ENCODE results near the gene CLIP2.
"Not testable (repeated sequence)": the region's sequence is repeated elsewhere in the genome, so short reads cannot be mapped to it uniquely, and the experiment has no call there.

The CLIP2 gene

DNA sequence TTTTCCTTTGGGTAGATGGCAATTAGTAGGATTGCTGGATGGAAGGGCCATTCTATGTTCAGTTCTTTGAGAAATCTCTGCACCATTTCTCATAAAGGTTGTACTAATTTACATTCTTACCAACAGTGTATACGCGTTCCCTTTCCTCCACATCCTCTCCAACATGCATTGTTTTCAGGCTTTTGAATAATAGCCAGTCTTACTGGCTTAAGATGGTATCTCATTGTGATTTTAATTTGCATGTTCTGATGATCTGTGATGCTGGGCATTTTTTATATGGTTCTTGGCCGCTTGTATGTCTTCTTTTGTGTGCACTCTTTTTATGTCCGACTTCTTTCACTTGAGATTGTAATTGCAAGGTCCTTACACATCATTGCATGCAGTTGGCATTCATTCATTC, 11.7 kb downstream of the CLIP2 start:
- DNase-seq: no peak

DNA sequence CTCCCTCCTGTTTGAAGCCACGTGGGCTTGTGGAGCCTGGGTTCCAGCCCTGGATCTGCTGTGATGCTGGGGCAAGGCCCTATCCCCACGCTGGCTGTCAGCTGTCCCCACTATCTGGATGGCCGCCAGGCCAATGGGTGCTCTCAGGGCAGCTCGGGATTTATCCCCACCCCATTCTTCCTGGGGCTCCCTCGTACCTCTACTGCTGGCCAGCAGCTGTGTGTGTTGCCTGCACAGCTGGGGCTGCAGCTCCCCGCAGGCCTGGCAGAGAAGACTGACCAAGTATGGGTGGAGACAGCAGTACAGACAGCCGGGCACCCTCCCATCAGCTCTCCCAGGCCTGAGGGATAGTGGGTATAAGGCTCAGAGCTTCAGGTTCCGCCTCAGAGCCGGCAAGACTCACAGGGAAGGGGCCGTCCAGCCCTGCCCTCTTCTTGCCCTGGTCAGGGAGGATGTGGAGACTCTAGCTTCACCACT, 13.6 kb downstream of the CLIP2 start:
- DNase-seq: no peak

DNA sequence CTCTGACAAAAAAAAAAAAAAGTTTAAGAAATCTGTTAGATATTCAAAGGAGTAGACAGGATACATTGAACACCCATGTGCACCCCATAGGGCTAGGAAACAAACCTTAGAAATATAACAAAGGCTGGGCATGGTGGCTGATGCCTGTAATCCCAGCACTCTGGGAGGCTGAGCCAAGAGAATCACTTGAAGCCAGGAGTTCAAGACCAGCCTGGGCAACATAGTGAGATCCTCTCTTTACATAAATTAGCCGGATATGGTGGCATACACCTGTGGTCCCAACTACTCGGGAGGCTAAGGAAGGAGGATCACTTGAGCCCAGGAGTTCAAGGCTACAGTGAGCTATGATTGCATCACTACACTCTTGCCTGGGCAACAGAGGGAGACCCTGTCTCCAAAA, 15.3 kb downstream of the CLIP2 start:
- DNase-seq: no peak

DNA sequence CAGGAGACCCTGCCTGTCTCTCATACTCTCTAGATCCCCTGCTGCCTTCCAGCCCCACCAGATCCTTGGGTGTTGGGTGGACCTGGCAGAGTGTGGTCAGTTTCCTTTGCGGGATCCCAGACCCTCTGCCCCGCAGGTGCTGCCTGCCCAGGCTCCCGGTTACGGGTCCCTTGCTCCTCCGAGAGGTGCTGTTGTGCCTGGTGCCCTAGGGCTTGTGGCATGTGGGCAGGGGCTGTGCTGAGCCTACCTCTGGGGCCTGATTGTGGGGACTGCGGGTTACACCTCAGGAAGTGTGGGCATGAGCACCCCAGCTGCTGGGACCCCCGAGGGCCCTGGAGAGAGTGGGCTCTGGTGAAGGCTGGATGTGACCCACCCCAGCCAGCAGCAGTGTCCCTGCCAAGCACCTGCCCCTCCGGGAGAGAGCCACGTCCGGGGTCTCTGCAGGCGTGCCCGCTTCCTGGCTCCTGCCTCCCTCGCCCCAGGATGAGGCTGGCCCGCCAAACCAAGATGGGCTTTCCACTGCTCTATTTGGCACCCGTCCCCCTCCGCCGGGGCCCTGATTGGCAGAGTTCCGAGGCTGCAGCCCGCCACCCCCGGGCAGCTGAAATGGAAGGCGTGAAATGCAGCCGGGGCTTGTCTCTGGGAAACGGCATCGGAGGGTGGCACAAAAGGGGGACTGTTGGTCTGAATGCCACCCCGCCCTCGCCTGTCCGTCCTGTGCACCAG, 17.0 kb downstream of the CLIP2 start:
- DNase-seq: no peak

DNA sequence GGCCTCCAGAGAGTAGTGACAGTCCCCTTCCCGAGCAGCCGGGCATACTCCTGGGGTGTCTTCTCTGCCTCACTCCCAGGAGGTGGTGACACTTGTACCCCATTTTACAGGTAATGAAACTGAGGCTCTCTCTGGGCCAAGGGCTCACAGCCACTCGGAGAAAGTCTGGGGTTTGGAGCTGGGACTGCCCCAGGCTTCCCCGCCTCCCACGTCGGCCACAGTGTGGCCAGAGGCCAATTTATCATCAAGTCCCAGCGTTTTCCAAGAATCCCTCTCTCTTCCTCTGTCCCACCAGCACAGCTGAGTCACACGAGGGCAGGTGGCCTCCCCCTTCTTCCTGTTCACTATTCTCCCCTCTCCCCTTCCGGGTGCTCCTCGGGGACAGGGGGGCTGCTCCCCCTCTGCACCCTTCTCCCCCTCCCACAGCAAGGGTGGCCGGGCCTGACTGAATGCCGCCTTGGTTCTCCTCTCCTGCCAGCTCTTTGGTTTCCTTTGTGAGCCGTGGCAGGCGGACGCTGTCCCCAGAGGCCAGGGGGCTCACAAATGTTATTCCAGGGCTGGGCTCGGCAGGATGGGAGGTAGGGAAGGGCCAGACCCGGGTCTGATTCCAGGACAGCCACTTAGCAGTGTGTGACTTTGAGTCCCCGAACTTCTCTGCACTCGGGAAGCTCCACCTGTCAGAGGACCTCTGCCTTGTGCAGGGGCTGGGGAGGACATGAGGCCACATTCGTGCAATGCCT, 17.7 kb downstream of the CLIP2 start:
- DNase-seq: peak; percentile 78 to 85 (median 82)

DNA sequence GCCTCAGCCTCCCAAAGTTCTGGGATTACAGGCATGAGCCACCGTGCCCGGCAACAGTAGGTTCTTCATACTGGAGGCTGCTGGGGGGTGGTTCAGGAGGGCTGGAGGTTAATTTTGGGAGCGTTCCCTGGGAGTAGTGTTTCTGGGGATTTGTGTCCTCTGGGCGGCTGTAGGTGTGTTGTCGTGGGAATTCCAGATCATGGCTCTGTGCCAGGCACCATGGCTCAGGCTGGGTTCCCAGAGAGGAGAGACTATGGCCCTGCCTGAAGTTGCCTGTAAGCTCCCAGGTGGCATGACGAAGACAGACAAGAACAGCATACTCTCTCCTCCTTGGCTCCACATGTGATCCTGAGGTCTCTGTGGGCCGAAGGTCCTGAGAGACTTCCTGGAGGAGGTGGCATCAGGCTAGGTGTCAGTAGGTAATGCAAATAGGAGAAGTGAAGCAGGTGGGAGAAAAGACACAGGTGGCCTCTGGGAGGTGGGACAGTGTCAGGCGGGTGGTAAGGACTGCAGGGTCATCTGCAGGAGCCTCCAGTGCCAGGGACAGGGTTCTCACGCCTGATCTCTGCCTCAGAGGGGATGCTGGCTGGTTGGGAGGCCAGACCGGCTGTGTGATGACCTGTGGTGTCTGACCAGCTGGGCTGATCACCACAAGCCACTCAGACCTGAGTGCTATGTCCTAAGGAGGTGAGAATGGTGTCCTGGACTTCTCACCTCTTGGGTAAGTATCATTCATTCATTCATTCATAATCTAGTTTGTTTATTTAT, 18.7 kb downstream of the CLIP2 start:
- no peak for DNase-seq

DNA sequence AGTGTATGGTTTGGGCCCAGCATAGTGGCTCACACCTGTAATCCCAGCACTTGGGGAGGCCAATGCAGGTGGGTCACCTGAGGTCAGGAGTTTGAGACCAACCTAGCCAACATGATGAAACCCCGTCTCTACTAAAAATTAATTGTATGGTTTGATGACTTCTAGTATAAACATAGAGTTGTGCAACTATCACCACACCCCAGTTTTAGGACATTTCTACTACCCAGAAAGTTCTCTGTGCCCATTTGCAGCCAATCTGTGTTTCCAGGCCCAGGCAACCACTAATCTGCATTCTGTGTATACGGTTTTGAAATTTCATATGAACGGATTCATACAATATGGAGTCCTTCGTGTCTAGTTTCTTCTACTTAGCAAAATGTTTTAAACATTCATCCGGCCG, 20.0 kb downstream of the CLIP2 start:
- DNase-seq: no peak

DNA sequence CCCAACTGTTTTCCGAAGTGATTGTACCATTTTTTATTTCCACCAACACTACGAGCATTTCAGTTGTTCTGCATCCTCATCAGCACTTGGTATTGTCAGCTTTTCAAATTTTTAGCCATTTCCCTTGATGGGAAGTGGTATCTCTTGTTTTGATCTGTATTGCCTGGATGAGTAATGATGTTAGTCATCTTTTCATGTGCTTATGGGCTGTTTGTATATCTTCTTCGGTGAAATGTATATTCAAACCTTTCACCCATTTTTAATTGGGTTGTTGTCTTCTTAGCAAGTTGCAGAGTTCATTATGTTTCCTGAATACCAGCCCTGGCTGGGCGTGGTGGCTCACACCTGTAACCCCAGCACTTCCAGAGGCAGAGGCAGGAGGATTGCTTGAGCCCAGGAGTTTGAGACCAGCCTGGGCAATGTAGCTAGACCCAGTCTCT, 22.1 kb downstream of the CLIP2 start:
- DNase-seq: peak; percentile 37 to 71 (median 66)

DNA sequence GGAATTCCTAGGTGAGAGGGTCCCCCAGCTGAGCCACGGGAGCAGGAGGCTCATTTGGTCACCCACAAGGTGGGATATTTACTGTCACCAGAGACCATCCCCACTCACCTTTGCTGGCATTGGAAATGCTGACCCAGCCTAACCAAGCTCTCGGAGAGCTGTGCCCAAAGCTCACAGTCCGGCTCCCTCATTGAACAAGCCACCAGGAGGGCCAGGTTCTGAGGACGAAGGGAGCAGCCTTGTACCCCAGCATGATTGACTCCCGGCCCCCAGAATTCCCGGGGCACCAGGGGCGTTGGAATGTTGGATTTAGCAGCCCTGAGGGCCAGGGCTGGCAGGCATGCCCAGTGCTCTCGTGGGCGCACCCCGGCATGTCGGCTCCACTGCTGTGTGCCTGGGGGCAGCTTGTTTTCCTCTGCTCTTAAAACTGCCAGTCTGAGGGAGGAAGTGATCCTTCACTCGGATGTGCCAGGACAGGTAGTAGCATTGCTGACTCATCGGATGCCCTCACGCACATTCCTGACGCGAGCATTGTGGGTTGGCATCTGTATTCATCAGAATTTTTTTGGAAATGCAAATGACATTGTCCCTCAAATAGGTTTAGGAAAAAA, 23.3 kb downstream of the CLIP2 start:
- no peak for DNase-seq

DNA sequence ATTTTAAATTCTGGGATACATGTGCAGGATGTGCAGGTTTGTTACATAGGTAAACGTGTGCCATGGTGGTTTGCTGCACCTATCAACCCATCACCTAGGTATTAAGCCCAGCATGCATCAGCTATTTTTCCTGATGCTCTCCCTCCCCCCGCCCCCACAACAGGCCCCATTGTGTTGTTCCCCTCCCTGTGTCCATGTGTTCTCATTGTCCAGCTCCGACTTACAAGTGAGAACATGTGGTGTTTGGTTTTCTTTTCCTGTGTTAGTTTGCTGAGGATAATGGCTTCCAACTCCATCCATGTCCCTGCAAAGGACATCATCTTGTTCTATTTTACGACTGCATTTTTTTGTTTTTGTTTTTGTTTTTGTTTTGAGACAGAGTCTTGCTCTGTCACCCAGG, 26.7 kb downstream of the CLIP2 start:
- not testable (repeated sequence) for DNase-seq

DNA sequence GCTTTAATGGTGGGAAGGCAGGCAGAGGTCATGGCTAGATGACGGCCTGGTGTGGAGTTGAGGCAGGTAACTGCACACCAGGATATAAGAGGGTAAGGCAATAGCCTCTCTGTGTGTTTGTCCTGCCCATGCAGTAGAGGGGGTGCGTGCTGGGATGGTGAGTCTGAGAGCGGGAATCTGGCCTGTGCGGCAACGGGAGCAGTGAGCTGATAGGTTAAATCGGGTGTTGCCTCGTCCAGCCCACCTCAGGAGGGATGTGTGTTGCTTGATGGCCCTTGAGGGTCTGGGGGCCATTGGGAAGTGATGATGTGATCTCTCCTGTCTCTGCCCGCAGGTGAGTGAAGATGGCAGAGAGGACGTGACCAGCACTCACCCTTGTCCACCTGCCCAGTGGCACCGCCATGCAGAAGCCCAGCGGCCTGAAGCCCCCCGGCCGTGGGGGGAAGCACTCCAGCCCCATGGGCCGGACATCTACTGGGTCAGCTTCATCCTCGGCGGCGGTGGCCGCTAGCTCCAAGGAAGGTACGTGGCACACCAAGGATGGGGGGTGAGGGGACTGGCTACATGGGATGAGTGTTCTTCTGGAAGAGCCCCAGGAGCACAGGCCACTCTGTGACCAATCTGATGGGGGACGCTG, 28.1 kb downstream of the CLIP2 start:
- DNase-seq: no peak

DNA sequence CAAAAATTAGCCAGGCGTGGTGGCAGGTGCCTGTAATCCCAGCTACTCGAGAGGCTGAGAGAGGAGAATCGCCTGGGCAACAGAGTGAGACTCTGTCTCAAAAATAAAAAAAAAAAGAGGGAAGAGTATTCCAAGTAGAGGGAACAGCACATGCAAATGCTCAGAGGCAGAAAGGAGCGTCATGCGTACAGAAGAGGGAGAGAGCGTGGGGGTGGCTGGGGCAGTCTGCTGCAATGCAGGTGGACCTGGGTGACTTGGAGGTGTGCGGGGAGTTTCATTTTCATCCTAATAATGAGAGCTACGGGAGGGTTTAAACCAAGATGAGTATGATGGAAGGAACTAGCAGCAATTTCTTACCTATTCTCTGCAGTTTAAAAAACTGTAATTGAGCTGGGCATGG, 28.8 kb downstream of the CLIP2 start:
- no peak for DNase-seq

DNA sequence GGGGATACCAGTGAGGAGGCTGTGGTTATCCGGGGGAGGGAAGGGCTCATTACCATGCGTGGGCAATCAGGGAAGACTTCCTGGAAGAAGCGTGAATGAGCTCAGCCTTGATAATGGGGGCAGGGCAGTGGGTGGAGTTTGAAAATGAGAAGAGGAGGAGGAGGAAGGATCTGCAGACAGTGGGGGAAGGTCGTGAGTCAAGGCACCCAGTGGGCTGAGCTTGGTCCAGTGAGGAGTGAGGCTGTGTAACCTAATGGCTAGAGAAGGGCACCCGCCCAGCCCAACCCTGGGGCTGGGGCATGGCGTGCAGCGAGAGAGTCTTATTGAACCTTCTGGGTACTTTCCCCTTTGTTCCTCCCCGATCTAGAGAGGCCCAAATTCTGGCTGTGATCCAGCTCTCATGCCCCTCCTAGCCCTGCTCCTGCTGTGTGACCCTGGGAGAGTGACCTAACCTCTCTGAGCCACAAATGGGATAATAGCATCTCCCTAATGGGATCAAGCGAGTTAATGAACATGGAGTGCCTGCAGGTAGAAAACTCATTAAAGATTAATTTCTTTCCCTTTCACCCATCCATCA, 31.5 kb downstream of the CLIP2 start:
- peak; percentile 50 to 63 (median 57) for DNase-seq

DNA sequence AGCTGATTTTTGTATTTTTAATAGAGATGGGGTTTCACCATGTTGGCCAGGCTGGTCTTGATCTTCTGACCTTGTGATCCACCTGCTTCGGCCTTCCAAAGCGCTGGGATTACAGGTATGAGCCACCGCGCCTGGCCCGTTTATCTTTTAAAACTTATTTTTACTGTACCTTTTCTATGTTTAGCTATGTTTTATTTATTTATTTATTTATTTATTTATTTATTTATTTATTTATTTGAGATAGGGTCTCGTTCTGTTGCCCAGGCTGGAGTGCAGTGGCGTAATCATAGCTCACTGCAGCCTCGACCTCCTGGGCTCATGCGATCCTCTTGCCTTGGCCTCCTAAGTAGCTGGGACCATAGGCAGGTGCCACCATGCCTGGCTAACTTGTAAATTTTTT, 33.7 kb downstream of the CLIP2 start:
- DNase-seq: not testable (repeated sequence)

DNA sequence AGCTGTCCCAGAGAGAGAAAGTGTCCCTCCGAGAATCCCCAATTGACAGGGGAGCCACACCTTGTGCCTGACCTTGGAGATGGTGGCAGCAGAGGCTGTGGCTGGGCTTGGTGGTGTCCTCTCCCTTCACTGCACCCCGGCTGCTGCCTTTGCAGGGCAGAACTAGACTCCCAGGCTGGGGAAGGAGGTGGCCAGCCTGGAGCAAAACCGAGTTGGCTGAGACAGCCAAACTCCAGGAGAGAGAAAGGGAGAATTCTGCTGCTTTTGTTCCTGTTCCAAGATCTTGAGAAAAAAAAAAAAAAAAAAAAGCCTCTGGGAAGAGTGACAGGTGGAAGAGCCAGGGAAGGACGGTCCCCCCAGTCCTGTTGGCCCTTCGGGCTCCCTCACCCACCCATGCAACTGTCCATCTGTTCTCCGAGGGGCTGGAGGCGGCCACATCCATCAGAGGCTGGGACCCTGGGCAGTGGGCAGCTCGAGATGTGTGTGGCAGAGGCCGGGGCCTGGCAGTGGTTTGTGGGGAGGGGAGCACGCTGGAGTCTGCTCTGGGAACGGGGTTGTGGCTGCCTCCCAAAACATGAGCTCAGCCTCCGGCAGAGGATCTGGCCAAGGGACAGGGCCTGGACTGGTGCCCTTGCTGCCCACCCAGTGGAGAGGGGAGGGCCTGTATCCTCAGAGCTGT, 35.5 kb downstream of the CLIP2 start:
- DNase-seq: no peak

DNA sequence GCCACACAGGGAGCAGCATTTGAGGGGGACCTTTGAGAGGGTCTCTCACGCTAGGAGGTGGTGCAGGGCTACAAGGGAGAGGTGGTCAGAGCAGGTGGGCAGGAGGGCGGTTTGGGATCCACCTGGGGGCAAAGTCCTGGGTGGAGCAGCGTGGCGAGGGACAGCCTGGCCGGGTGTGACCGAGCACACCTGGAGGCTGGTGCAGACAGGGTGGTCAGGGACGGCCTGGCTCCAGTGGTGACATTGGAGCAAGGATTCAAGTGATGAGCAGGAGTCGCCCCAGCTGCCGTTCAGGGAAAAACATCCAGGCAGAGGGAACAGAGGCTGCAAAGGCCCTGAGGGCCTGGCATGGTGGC, 36.0 kb downstream of the CLIP2 start:
- DNase-seq: no peak

DNA sequence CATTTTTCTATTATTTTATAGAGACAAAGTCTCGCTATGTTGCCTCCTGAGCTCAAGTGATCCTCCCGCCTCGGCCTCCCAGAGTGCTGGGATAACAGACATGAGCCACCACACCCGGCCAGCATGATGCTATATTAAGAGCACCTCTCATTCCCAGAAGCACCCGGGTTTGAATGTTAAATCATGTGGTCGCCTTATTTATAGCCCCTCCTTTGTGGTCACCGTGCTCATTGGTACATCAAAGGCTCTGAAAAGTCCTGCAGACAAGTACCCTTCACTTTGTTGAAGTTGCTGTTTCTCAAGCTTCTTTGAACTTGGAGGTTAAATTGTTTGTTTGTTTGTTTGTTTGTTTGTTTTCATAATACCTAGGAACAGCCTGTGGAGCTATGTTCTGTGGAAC, 40.0 kb downstream of the CLIP2 start:
- no peak for DNase-seq

DNA sequence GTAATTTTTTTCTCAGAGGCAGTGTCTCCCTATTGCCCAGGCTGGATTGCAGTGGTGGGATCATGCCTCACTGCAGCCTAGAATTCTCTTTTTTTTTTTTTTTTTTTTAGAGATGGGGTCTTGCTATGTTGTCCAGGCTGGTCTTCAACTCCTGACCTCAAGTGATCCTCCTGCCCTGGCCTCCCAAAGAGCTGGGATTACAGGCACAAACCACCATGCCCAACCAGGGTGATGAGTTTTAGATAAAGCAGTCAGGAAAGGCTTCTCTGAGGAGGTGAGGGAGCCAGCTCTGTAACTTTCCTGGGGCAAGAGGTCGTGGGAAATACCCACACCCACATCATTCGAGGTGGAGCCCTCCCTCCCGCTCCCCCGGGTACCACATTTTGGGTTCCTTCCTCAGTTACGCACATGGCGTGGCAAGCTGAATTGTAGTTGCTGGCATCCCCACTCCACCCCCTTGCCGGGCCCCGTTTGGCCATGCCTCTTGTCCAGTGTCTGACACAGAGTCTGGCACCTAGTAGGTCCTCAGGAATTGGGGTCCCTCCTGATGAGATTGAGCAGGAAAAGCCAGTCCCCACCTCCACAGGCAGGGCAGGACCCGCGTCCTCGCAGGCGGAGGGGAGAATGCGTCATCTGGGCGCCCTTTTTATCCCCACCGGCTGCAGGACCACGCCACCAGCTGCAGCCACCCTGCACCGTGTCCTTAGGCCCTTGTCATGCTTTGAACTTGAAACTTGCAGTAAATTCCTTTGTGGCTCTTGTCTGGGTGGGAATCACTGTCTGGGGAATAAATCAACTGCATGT, 43.4 kb downstream of the CLIP2 start:
- peak in 1 of 3 donors; percentile 29 for DNase-seq

DNA sequence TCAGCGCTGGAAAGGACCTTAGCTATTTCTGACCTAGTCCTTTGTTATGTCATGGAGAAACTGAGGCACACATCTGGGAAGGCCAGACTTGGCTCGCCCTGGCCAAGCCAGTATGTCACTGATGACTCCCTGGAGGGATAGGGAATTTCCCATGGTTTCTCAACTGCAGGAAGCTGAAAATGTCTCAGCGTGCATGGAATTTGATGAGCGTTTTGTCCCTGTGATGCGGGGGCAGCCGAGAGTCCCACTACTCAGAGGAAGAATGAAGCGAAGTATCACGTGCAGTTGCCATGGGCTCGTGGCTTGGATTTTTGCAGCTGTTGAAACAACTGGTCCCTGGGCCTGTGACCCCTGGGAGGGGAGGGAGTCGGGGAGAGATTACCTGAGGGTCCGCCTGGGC, 44.8 kb downstream of the CLIP2 start:
- peak; percentile 74 to 83 (median 82) for DNase-seq

DNA sequence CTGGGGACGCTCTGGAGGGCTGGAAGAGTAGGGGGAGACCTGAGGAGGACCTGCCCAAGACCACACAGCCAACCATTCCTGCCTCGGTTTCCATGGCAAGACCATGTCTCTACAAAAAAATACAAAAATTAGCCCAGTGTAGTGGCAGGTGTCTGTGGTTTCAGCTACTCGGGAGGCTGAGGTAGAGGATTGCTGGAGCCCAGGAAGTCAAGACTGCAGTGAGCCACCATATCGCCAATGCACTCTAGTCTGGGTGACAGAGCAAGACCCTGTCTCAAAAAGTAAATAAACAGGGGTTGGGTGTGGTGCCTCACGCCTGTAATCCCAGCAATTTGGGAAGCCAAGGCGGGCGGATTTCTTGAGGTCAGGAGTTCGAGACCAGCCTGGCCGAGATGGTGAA, 48.7 kb downstream of the CLIP2 start:
- DNase-seq: no peak

Data from suppressor macrophage treated with lipopolysaccharide for 1 hour (primary cell).